Right hindlimb (tissue), 1 donor: ENCODE measurements around the gene QKI.

Experiments used
- DNase-seq: peaks from one replicate; pipeline ENCODE4 v3.0.0-alpha.2; 2018

Gene QKI

GRCh38 chr6:163626073-163626867 lies 211.8 kb downstream of the QKI start:
- no peak for DNase-seq

- DNase-seq = no peak
These were observed 212.9 kb downstream of the QKI start for GRCh38 chr6:163627274-163628062.
